Neuronal stem cell (in vitro differentiated cells): ENCODE data around the gene TMEM255B.

Experiments used
- DNase-seq: peaks from one replicate; pipeline ENCODE4 v3.0.0-alpha.2; 2013; ENCODE audit warnings: low spot score
- H2AFZ ChIP-seq: one replicate; pipeline ENCODE4 v1.6.1; 2013; ENCODE audit warnings: mild to moderate bottlenecking, low read length, inconsistent platforms
- H2AK5ac ChIP-seq: 2 replicates; pipeline ENCODE4 v1.6.1; 2013; ENCODE audit warnings: low read depth, mild to moderate bottlenecking, inconsistent platforms, low read length, moderate library complexity, mixed read lengths
- H2BK120ac ChIP-seq: 2 replicates; pipeline ENCODE4 v1.6.1; 2013; ENCODE audit warnings: low read depth, mild to moderate bottlenecking, inconsistent platforms, low read length, moderate library complexity, mixed read lengths
- H2BK12ac ChIP-seq: one replicate; pipeline ENCODE4 v1.6.1; 2013; ENCODE audit warnings: low read length, inconsistent platforms
- H2BK15ac ChIP-seq: 2 replicates; pipeline ENCODE4 v1.6.1; 2013; ENCODE audit warnings: mild to moderate bottlenecking, low read length, inconsistent platforms, mixed read lengths
- H2BK5ac ChIP-seq: one replicate; pipeline ENCODE4 v1.6.1; 2013; ENCODE audit warnings: inconsistent platforms, mild to moderate bottlenecking, low read length, moderate library complexity
- H3K14ac ChIP-seq: one replicate; pipeline ENCODE4 v1.6.1; 2013; ENCODE audit warnings: low read length, inconsistent platforms
- H3K18ac ChIP-seq: 2 replicates; pipeline ENCODE4 v1.6.1; 2013; ENCODE audit warnings: low read length, inconsistent platforms
- H3K23ac ChIP-seq: 2 replicates; pipeline ENCODE4 v1.6.1; 2013; ENCODE audit warnings: low read depth, mild to moderate bottlenecking, mixed read lengths, low read length, inconsistent platforms; ENCODE audit not compliant: poor library complexity
- H3K27ac ChIP-seq: replicated peaks from 3 replicates; pipeline ENCODE4 v1.5.1; 2013; ENCODE audit warnings: low read length, inconsistent platforms
- H3K27me3 ChIP-seq, 3 experiments: 2 replicates each; pipeline ENCODE4 v1.6.1; 2013; ENCODE audit warnings: low read length in 3 of 3, mild to moderate bottlenecking in 2 of 3, inconsistent platforms in 1 of 3, low read depth in 1 of 3, mixed read lengths in 1 of 3, moderate library complexity in 1 of 3; ENCODE audit not compliant: control insufficient read depth in 3 of 3, insufficient read depth in 3 of 3
- H3K36me3 ChIP-seq, 2 donors: replicated peaks in 1 of 2; 2 replicates each; pipeline ENCODE4 v1.6.1; 2013; ENCODE audit warnings: low read length in 2 of 2; ENCODE audit not compliant: control insufficient read depth in 2 of 2, insufficient read depth in 2 of 2
- H3K4ac ChIP-seq: 2 replicates; pipeline ENCODE4 v1.6.1; 2013; ENCODE audit warnings: inconsistent platforms, mild to moderate bottlenecking, low read length, moderate library complexity
- H3K4me1 ChIP-seq, 2 donors: 1 replicate in 1 of 2; 2 replicates in 1 of 2; pipeline ENCODE4 v1.6.1; 2013; ENCODE audit warnings: low read length in 2 of 2, low read depth in 1 of 2; ENCODE audit not compliant: control insufficient read depth in 2 of 2, insufficient read depth in 1 of 2
- H3K4me2 ChIP-seq: one replicate; pipeline ENCODE4 v1.6.1; 2013; ENCODE audit warnings: mild to moderate bottlenecking, low read length, inconsistent platforms; ENCODE audit not compliant: insufficient read depth, poor library complexity, severe bottlenecking
- H3K4me3 ChIP-seq, 2 donors: 2 replicates each; pipeline ENCODE4 v1.5.1; 2013; ENCODE audit warnings: low read length in 2 of 2, mild to moderate bottlenecking in 2 of 2, inconsistent platforms in 1 of 2, moderate library complexity in 1 of 2
- H3K79me1 ChIP-seq: one replicate; pipeline ENCODE4 v1.6.1; 2013; ENCODE audit warnings: low read depth, mild to moderate bottlenecking, inconsistent platforms, low read length, moderate library complexity
- H3K9ac ChIP-seq: one replicate; pipeline ENCODE4 v1.6.1; 2013; ENCODE audit warnings: mild to moderate bottlenecking, low read depth, low read length, inconsistent platforms; ENCODE audit not compliant: poor library complexity
- H3K9me3 ChIP-seq, 2 donors: replicated peaks in 1 of 2; 2 replicates each; pipeline versions ENCODE3 to v1.6.1; 2013; ENCODE audit warnings: low read length in 2 of 2, mild to moderate bottlenecking in 2 of 2, inconsistent platforms in 1 of 2, low read depth in 1 of 2, mixed read lengths in 1 of 2, moderate library complexity in 1 of 2; ENCODE audit not compliant: control insufficient read depth in 2 of 2, insufficient read depth in 1 of 2
- H4K8ac ChIP-seq: one replicate; pipeline ENCODE4 v1.6.1; 2013; ENCODE audit warnings: low read depth, mild to moderate bottlenecking, inconsistent platforms, low read length, moderate library complexity
- H4K91ac ChIP-seq: one replicate; pipeline ENCODE4 v1.6.1; 2013; ENCODE audit warnings: low read length, low read depth, mild to moderate bottlenecking, inconsistent platforms; ENCODE audit not compliant: poor library complexity
- WGBS, 2 donors: extraction: QIAGEN DNeasy Blood & Tissue Kit; methylation state at CpG; one replicate each; pipeline ENCODE4 v1.1.7; 2013; ENCODE audit warnings: missing lambda C conversion rate in 2 of 2, mixed read lengths in 1 of 2; ENCODE audit not compliant: insufficient read length in 2 of 2, insufficient replicate concordance in 1 of 2; ENCODE audit errors: extremely low coverage in 2 of 2; 5-methylcytosine and 5-hydroxymethylcytosine counted together

The TMEM255B gene

DNA sequence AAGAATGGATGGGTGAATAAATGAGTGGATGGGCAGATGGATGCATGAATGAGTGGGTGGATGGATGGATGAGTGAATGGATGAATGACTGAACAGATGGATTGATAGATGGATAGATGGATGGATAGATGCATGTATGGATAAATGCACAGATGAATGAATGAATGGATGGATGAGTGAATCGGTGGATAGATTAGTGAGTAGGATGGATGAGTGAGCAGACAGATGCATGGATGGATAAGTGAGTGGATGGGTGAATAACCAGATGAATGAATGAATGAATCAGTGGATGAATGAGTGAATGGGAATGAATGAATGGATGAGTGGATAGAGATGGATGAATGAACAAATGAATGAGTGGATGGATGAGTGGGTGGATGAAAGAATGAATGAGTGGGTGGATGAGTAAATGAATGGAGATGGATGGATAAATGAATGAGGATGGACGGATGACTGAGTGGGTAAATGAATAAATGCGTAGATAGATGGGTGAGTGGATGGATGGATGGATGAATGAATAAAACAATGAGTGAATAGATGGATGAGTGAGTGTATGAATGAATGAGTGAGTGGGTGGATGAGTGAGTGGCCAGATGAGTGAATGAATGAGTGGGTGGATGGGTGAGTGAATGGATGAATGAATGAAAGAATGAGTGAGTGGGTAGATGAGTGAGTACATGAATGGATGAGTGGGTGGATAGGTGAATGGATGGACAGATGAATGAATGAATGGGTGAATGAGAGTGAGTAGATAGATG is 91.9 kb downstream of the TMEM255B start:
- Histone ChIP-seq H2AFZ (no peak overlapping the region), H3K79me1 (peaks cover 1% of the 10 kb centered on the region), H3K18ac (no peak overlapping the region), H2BK12ac (no peak overlapping the region), H3K23ac (no peak overlapping the region), H3K14ac (no peak overlapping the region), H3K27me3 (peaks cover 0 to 14% (median 0%) of the 10 kb centered on the region in 3 experiments), H3K36me3 (no peaks in the 10 kb centered on the region), H3K9me3 (no peaks in the 10 kb centered on the region), H3K27ac (no peak overlapping the region), H2BK15ac (no peak overlapping the region), H4K8ac (no peak overlapping the region), H3K4ac (no peak overlapping the region), H2BK120ac (no peak overlapping the region), H4K91ac (no peak overlapping the region), H2BK5ac (no peak overlapping the region), H3K4me2 (no peak overlapping the region), H3K9ac (no peak overlapping the region), H2AK5ac (no peak overlapping the region), H3K4me1 (peaks cover 15 to 19% of the 10 kb centered on the region in 2 donors), H3K4me3 (no peak overlapping the region)
- WGBS, 2 donors, result 100% methylated on average over 1 to 2 of the region's 3 CpGs
- no peak for DNase-seq

DNA sequence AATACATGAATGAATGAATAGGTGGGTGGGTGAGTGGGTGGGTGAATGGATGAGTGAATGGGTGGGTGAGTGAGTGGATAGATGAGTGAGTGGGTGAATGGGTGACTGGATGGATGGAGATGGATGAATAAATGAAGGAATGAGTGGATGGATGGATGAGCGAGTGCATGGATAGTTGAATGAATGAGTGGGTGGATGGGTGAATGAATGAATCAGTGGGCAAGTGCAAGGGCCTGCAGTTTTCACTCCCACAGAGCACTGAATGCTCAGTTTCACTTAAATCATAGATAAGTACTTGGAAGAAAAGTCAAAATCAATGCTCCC is 92.4 kb downstream of the TMEM255B start:
- Histone ChIP-seq H2BK12ac (no peak overlapping the region), H3K9me3 (no peaks in the 10 kb centered on the region), H3K18ac (no peak overlapping the region), H2AK5ac (no peak overlapping the region), H4K8ac (no peak overlapping the region), H2BK120ac (no peak overlapping the region), H3K4ac (no peak overlapping the region), H3K14ac (no peak overlapping the region), H3K4me3 (no peak overlapping the region), H2BK5ac (no peak overlapping the region), H3K23ac (no peak overlapping the region), H2AFZ (no peak overlapping the region), H3K27me3 (peaks cover 0 to 14% (median 0%) of the 10 kb centered on the region in 3 experiments), H3K9ac (no peak overlapping the region), H2BK15ac (no peak overlapping the region), H3K27ac (no peak overlapping the region), H4K91ac (no peak overlapping the region), H3K4me1 (peaks cover 15 to 19% of the 10 kb centered on the region in 2 donors), H3K36me3 (no peaks in the 10 kb centered on the region), H3K79me1 (peaks cover 1% of the 10 kb centered on the region), H3K4me2 (no peak overlapping the region)
- WGBS, 2 donors, result no CpG with 5 or more reads among the region's 1 CpG
- no peak for DNase-seq

DNA sequence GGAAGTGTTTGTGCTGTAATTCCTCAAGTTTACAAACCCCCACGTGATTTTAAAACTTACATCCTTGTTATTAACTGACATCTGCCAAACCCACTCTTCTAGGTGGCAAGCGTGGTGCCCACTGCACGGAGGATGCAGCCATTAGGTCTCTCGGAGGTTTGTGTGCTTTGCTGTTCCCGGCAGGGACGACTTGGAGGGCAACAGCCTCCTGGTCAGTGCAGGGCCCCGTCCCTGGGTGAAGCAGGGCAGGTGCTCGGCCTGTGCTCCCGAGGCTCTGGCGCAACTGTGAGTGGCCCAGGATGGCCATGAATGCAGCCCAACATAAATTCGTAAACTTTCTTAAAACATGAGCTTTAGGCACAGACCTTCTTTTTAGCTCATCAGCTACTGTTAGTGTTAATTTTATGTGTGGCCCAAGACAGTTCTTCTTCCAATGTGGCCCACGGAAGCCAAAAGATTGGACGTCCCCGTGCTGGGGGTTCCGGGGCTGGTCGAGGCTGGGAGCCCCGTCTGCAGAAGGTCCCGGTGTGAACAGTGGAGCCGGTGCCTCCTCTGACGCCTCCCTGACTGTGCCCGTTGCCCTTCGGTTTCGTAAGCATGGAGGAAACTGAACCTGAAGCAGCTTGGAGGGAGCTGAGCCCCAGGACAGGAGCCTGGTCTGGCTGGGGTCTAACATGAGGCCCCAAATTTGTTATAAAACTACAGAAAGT is 93.0 kb downstream of the TMEM255B start:
- no peak overlapping the region for H2BK5ac ChIP-seq
- no peak for DNase-seq
- no peak overlapping the region for H2BK12ac ChIP-seq
- H3K4me2 ChIP-seq, result no peak overlapping the region
- H2BK15ac ChIP-seq, result no peak overlapping the region
- no peak overlapping the region for H3K4ac ChIP-seq
- H2AK5ac ChIP-seq, result no peak overlapping the region
- no peak overlapping the region for H2AFZ ChIP-seq
- no peak overlapping the region for H3K9ac ChIP-seq
- H3K27me3 ChIP-seq, result peaks cover 0 to 14% (median 0%) of the 10 kb centered on the region in 3 experiments
- no peak overlapping the region for H3K4me3 ChIP-seq
- H3K9me3 ChIP-seq, result no peaks in the 10 kb centered on the region
- H3K36me3 ChIP-seq, result no peaks in the 10 kb centered on the region
- H3K79me1 ChIP-seq, result peaks cover 1% of the 10 kb centered on the region
- peaks cover 15 to 23% of the 10 kb centered on the region in 2 donors for H3K4me1 ChIP-seq
- no peak overlapping the region for H3K23ac ChIP-seq
- H3K18ac ChIP-seq, result peak overlapping the region; percentile 31
- peak overlapping the region; percentile 26 for H2BK120ac ChIP-seq
- no peak overlapping the region for H4K91ac ChIP-seq
- no peak overlapping the region for H3K14ac ChIP-seq
- H3K27ac ChIP-seq, result no peak overlapping the region
- no peak overlapping the region for H4K8ac ChIP-seq
- WGBS, 2 donors, result no CpG with 5 or more reads among the region's 23 CpGs
